Panc1 (cell line): ENCODE results near the gene FFAR2.

Experiments
- CTCF ChIP-seq: fragments of 450-650 bp; IDR thresholded peaks from 2 replicates; pipeline ENCODE4 v1.5.1; 2017; ENCODE audit warnings: mild to moderate bottlenecking
- POLR2AphosphoS5 ChIP-seq: IDR thresholded peaks from 2 replicates; pipeline ENCODE4 v1.6.1; 2012; ENCODE audit warnings: mild to moderate bottlenecking, low read depth, low read length, moderate library complexity
- TF ChIP-seq, protein P1 (sequence below), 2 experiments: IDR thresholded peaks; 2 replicates each; pipeline ENCODE4 v1.6.1; 2011 to 2012; ENCODE audit warnings: low read depth in 2 of 2, control low read depth in 1 of 2, low read length in 1 of 2, mild to moderate bottlenecking in 1 of 2, moderate library complexity in 1 of 2; ENCODE audit not compliant: insufficient read depth in 1 of 2

GRCh38 chr19:35468637-35469036 lies 20.6 kb downstream of the FFAR2 start:
- TF ChIP-seq CTCF (peak; percentile 84), POLR2AphosphoS5 (no peak)
- TF ChIP-seq, protein P1, sequence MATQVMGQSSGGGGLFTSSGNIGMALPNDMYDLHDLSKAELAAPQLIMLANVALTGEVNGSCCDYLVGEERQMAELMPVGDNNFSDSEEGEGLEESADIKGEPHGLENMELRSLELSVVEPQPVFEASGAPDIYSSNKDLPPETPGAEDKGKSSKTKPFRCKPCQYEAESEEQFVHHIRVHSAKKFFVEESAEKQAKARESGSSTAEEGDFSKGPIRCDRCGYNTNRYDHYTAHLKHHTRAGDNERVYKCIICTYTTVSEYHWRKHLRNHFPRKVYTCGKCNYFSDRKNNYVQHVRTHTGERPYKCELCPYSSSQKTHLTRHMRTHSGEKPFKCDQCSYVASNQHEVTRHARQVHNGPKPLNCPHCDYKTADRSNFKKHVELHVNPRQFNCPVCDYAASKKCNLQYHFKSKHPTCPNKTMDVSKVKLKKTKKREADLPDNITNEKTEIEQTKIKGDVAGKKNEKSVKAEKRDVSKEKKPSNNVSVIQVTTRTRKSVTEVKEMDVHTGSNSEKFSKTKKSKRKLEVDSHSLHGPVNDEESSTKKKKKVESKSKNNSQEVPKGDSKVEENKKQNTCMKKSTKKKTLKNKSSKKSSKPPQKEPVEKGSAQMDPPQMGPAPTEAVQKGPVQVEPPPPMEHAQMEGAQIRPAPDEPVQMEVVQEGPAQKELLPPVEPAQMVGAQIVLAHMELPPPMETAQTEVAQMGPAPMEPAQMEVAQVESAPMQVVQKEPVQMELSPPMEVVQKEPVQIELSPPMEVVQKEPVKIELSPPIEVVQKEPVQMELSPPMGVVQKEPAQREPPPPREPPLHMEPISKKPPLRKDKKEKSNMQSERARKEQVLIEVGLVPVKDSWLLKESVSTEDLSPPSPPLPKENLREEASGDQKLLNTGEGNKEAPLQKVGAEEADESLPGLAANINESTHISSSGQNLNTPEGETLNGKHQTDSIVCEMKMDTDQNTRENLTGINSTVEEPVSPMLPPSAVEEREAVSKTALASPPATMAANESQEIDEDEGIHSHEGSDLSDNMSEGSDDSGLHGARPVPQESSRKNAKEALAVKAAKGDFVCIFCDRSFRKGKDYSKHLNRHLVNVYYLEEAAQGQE (IDR thresholded peaks at IDR 0.05; ENCODE audit: insufficient read depth in 1 of 2, low read depth in 2 of 2, low read length in 1 of 2) = no peak
